Endodermal cell (in vitro differentiated cells): Measurements from ENCODE around the gene NLRP11. TPM values are rescaled to one million over a fixed set of nuclear protein-coding genes. Genes with fewer than 3 reads are reported as not detected.

Source experiments
- DNase-seq: peaks from one replicate; pipeline ENCODE4 v3.0.0-alpha.2; 2017
- H3K27ac ChIP-seq: 2 replicates; pipeline ENCODE4 v1.5.1; 2013; ENCODE audit warnings: mild to moderate bottlenecking, low read depth, low read length, moderate library complexity
- H3K27me3 ChIP-seq: 2 replicates; pipeline ENCODE4 v1.6.1; 2013; ENCODE audit warnings: mild to moderate bottlenecking, low read length, moderate library complexity; ENCODE audit not compliant: insufficient read depth, control insufficient read depth, poor library complexity, severe bottlenecking
- H3K36me3 ChIP-seq: 2 replicates; pipeline ENCODE4 v1.7.0; 2013; ENCODE audit warnings: mild to moderate bottlenecking, low read length, moderate library complexity; ENCODE audit not compliant: control insufficient read depth, insufficient read depth
- H3K4me1 ChIP-seq: one replicate; pipeline ENCODE4 v1.7.0; 2013; ENCODE audit warnings: low read length; ENCODE audit not compliant: control insufficient read depth, insufficient read depth
- H3K4me3 ChIP-seq: 2 replicates; pipeline ENCODE4 v1.5.1; 2013; ENCODE audit warnings: mild to moderate bottlenecking, low read length, moderate library complexity
- H3K9ac ChIP-seq: 2 replicates; pipeline ENCODE4 v1.6.1; 2013; ENCODE audit warnings: mild to moderate bottlenecking, low read length, moderate library complexity; ENCODE audit not compliant: poor library complexity, severe bottlenecking; ENCODE audit errors: extremely low read depth
- H3K9me3 ChIP-seq: 2 replicates; pipeline ENCODE4 v1.6.1; 2013; ENCODE audit warnings: mild to moderate bottlenecking, low read length, moderate library complexity; ENCODE audit not compliant: control insufficient read depth
- H3K27ac Mint-ChIP-seq: 2 replicates; pipeline ENCODE4 v1.8.0; 2020; ENCODE audit warnings: mixed read lengths
- H3K27me3 Mint-ChIP-seq: 2 replicates; pipeline ENCODE4 v1.8.0; 2021; ENCODE audit warnings: mild to moderate bottlenecking, mixed read lengths; ENCODE audit not compliant: insufficient read depth
- H3K36me3 Mint-ChIP-seq: 2 replicates; pipeline ENCODE4 v1.8.0; 2020; ENCODE audit warnings: low read depth, mixed read lengths
- H3K4me1 Mint-ChIP-seq: 2 replicates; pipeline ENCODE4 v1.8.0; 2020; ENCODE audit warnings: mixed read lengths
- H3K4me3 Mint-ChIP-seq: 2 replicates; pipeline ENCODE4 v1.8.0; 2020; ENCODE audit warnings: mild to moderate bottlenecking, moderate library complexity, mixed read lengths
- H3K9me3 Mint-ChIP-seq: 2 replicates; pipeline ENCODE4 v1.8.0; 2020; ENCODE audit warnings: mild to moderate bottlenecking, mixed read lengths
- CTCF ChIP-seq: fragments of 200-600 bp; sonication (generic); conservative IDR thresholded peaks from 2 replicates; pipeline ENCODE4 v1.5.0; 2021; ENCODE audit warnings: antibody characterized with exemption, mild to moderate bottlenecking
- WGBS, 2 experiments: methylation state at CpG; one replicate each; pipeline versions ENCODE4 v1.1.5 to v1.1.7; 2013; ENCODE audit warnings: missing lambda C conversion rate in 2 of 2, mixed read lengths in 1 of 2; ENCODE audit not compliant: insufficient coverage in 1 of 2, insufficient read length in 1 of 2; 5-methylcytosine and 5-hydroxymethylcytosine counted together
- total RNA-seq, 2 donors: library from RNA; stranded (reverse); fragmentation: NEBNext Ultra II Directional in 1 of 2; extraction: Animal tissue kit (Norgen Biotek cat#: 25700) in 1 of 2; gene quantifications; 2 replicates in 1 of 2; 3 replicates in 1 of 2; pipeline ENCODE4 v1.2.1, GENCODE V29; 2021

NLRP11 gene
- total RNA-seq, 2 donors from 2014 or later, result not detected

GRCh38 chr19:55867101-55867500, 35.3 kb upstream of the NLRP11 start:
- no peak overlapping the region for H3K4me3 Mint-ChIP-seq
- 88 to 92% methylated on average over 6 to 7 of the region's 7 CpGs for WGBS, 2 experiments
- no peak for TF ChIP-seq CTCF
- Histone ChIP-seq H3K9me3 (peaks cover 86% of the 10 kb centered on the region), H3K9ac (no peak overlapping the region), H3K27ac (no peak overlapping the region), H3K4me3 (no peak overlapping the region), H3K36me3 (no peaks in the 10 kb centered on the region), H3K4me1 (no peaks in the 10 kb centered on the region), H3K27me3 (no peaks in the 10 kb centered on the region)
- H3K27ac Mint-ChIP-seq, result no peak overlapping the region
- H3K9me3 Mint-ChIP-seq, result peaks cover 89% of the 10 kb centered on the region
- no peaks in the 10 kb centered on the region for H3K27me3 Mint-ChIP-seq
- no peak for DNase-seq
- no peaks in the 10 kb centered on the region for H3K36me3 Mint-ChIP-seq
- H3K4me1 Mint-ChIP-seq, result no peaks in the 10 kb centered on the region

GRCh38 chr19:55866521-55866920, 34.7 kb upstream of the NLRP11 start:
- Mint-ChIP-seq H3K36me3 (no peaks in the 10 kb centered on the region), H3K9me3 (peaks cover 90% of the 10 kb centered on the region), H3K27ac (no peak overlapping the region), H3K27me3 (no peaks in the 10 kb centered on the region), H3K4me3 (no peak overlapping the region), H3K4me1 (no peaks in the 10 kb centered on the region)
- H3K4me1 ChIP-seq, result no peaks in the 10 kb centered on the region
- 46 to 52% methylated on average over 2 to 3 of the region's 3 CpGs for WGBS, 2 experiments
- peaks cover 85% of the 10 kb centered on the region for H3K9me3 ChIP-seq
- DNase-seq, result no peak
- H3K36me3 ChIP-seq, result no peaks in the 10 kb centered on the region
- H3K27me3 ChIP-seq, result no peaks in the 10 kb centered on the region
- H3K4me3 ChIP-seq, result no peak overlapping the region
- H3K9ac ChIP-seq, result no peak overlapping the region
- no peak overlapping the region for H3K27ac ChIP-seq
- no peak for TF ChIP-seq CTCF

DNA sequence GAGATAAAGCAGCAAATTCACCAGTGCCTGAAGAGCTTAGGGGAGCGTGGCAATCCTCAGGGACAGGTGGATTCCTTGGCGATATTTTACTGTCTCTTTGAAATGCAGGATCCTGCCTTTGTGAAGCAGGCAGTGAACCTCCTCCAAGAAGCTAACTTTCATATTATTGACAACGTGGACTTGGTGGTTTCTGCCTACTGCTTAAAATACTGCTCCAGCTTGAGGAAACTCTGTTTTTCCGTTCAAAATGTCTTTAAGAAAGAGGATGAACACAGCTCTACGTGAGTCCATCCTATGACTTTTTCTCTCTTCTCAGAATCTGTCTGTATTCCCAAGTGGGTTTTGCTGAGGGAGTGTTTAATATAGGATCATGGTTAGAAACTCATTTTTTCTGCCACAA, 27.2 kb upstream of the NLRP11 start:
- WGBS, 2 experiments, result 40 to 53% methylated on average over 4 to 5 of the region's 5 CpGs

More for the DNA sequence above, 27.2 kb upstream of the NLRP11 start:
- Mint-ChIP-seq H3K4me3 (no peak overlapping the region), H3K36me3 (no peaks in the 10 kb centered on the region), H3K27me3 (no peaks in the 10 kb centered on the region), H3K27ac (no peak overlapping the region), H3K9me3 (peaks cover 89% of the 10 kb centered on the region), H3K4me1 (no peaks in the 10 kb centered on the region)
- no peak for TF ChIP-seq CTCF
- DNase-seq, result no peak
- Histone ChIP-seq H3K4me1 (no peaks in the 10 kb centered on the region), H3K27ac (no peak overlapping the region), H3K4me3 (no peak overlapping the region), H3K27me3 (no peaks in the 10 kb centered on the region), H3K36me3 (no peaks in the 10 kb centered on the region), H3K9ac (no peak overlapping the region), H3K9me3 (peaks cover 85% of the 10 kb centered on the region)
